Stimulated activated CD4-positive, alpha-beta T cell treated with anti-CD3 and anti-CD28 coated beads, Interleukin-1b, Interleukin-23, amount 100 ng/mL, for 48 hours (primary cell): ENCODE data around the gene NEGR1.

Source experiments
- DNase-seq: peaks from one replicate; pipeline ENCODE4 v3.0.0-alpha.2; 2020

Gene NEGR1

GRCh38 chr1:71427066-71427465, 855.3 kb downstream of the NEGR1 start:
- DNase-seq = no peak

DNA sequence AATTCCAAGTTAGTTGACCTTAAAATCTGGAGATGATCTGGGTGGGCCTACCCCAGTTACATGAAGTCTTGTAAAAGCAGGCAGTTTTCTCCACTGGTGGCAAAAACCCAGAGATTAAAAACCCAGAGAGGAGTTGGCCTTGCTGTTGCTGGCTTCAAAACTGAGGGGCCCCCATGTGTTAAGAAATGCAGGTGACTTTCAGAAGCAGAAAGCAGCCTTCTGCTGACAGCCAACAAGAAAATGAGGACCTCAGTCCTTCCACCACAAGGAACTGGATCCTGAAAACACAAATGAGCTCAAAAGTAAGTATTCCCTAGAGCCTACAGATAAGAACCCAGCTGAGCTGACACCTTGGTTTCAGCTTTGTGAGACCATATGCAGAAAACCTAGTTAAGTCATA, 857.8 kb downstream of the NEGR1 start:
- DNase-seq = no peak

GRCh38 chr1:71422221-71422620, 860.1 kb downstream of the NEGR1 start:
- no peak for DNase-seq

DNA sequence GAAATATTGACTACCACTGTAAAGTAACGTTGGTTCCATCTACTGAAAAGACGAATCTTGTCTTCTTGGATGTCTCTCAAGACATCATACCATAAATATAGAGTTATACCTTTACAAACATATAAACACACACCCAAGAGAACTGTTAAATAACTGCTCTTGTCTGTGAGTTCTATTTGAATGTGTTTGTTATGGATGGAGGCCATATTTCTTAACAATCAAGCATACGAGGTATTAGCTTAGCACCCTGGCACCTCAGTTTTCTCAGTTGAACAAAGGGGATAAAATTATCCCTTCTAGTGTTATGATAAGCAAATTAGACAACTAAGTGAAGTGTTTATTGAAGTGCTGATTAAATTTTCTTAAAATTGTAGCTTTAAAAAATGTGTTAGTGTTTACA, 864.9 kb downstream of the NEGR1 start:
- no peak for DNase-seq

GRCh38 chr1:71414179-71414578, 868.2 kb downstream of the NEGR1 start:
- DNase-seq = no peak

GRCh38 chr1:71413441-71414175, 868.7 kb downstream of the NEGR1 start:
- no peak for DNase-seq

DNA sequence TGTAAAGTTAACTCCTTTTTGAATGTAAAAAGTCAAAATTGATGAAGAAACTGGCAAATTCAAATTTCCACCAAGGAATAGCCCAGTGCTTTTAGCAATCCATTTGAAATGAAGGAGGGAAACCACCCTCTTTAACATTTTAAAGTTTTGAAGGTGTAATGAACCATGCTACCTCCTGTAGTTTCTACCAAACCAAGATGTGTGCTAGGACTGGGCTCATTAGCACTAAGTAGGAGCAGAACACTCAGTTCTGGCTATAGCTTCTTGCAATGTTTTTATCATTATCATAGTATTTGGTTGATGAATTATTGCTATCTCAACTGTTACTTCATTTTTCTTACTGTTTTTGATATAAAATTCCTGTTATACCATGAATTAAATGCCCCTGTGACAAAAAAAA, 882.3 kb downstream of the NEGR1 start:
- DNase-seq = no peak

- no peak for DNase-seq
Observed at GRCh38 chr1:71399594-71399993, 882.7 kb downstream of the NEGR1 start.

- DNase-seq = no peak
Observed at GRCh38 chr1:71393301-71393700, 889.0 kb downstream of the NEGR1 start.

- no peak for DNase-seq
Observed at GRCh38 chr1:71390518-71390917, 891.8 kb downstream of the NEGR1 start.

DNA sequence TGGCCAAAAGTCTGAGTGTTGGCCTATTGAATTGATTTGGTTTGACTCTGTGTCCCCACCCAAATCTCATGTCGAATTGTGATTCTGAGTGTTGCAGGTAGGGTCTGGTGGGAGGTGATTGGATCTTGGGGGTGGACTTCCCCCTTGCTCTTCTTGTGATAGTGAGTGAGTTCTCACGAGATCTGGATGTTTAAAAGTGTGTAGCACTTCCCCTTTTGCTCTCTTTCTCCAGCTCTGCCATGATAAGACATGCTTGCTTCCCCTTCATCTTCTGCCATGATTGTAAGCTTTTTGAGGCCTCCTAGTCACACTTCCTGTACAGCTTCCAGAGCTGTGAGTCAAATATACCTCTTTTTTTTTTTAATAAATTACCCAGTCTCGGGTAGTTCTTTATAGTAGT, 904.5 kb downstream of the NEGR1 start:
- no peak for DNase-seq

- no peak for DNase-seq
Observed at GRCh38 chr1:71372496-71372895, 909.8 kb downstream of the NEGR1 start.

- no peak for DNase-seq
Observed at GRCh38 chr1:71371581-71371980, 910.8 kb downstream of the NEGR1 start.

DNA sequence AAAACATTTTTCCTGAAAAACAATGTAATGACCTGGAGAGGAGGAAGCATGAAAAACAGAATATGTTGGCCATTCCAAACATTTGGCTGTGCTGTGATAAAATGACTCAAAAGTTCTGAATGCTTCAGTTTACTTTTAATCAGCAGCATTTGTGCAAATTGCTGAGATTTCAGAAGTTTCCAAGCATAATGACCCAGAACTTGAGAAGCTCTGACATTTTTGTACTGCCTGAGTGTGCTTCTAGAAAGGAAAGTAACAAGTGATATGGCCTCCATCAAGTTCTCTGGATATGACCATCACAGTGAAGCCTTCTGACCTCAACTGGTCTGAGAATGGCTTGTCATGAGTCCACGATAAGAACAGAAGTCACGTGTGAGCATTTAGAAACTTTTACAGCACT, 918.1 kb downstream of the NEGR1 start:
- DNase-seq = no peak

DNA sequence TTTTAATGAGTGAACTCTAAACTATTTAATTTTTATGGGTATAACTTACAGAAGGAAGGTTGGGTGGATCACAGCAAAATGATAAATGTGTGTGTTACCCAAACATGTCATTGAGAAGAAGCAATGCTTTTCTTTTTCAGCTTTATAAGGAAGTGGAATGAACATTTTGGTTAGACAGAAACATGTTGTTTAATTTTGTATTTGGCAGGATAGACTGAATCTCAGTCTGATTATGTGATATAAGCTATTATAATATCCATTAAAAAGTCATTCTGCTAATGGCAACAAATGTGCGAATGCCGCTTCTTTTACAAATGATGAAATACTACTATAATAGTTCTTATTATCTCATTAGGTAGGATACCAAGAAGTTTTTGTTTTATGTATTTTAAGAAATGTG, 919.6 kb downstream of the NEGR1 start:
- no peak for DNase-seq

DNA sequence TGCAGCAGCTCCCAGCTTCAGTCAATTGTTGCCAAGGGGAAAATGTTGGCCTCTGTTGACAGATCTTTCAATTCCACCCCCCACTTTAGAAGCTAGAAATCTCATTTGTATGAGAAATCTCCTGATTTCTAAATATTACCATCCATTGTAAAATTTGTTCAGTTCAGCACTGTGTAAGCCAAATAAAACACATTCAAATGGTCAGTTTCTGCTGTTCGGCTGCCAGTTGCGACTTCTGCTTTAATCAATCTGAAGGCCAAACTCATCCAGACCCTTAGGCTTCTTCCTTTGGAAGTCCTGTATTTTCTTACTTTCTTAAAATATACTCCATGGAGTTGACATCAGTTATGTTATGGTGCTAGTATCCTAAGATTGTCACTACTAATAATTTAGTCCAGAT, 920.3 kb downstream of the NEGR1 start:
- DNase-seq = no peak

DNA sequence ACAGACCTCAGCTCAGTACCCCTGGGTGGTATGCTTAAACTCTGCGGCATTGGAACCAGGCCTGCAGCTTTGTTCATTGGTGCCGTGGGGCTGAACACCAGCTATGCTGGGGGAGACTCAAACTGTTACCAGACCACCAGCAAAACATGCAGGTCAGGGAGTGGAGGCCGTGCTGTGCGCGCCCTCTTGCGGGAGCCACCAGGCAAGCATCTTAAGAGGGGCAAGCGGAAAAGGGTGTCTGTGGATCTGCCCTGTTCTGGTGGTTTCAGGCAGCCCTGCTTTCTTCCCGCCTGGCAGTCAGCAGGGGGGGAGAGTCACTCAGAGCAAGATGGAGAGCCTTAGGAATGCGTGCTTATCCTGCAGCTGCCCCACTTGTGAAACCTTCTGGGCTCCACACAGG, 924.6 kb downstream of the NEGR1 start:
- DNase-seq = no peak

DNA sequence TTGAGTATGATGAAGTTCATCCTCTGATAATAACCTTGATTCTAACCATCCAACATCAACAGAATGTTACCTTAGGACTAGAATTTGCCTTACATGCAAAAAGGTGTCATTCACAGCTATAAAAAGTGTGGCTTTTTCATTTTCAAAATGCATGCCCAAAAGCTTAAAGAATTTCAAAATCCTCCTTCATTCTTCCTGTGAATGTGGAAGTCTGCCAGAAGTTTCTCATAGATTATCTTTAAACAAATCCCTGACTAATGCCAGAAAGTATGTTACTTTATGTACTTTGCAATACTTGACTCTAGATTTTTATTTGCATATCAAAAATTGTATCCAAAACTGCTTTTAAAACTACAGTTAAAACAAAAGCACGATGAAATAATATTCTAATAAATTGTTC, 930.9 kb downstream of the NEGR1 start:
- no peak for DNase-seq

GRCh38 chr1:71350805-71351204, 931.5 kb downstream of the NEGR1 start:
- no peak for DNase-seq

GRCh38 chr1:71350330-71350729, 932.0 kb downstream of the NEGR1 start:
- no peak for DNase-seq
